Spleen (tissue), 11 donors: ENCODE results near the gene PLEKHA1. TPM values are rescaled to one million over a fixed set of nuclear protein-coding genes. Genes with fewer than 3 reads are reported as not detected.

Source experiments
- DNase-seq: peaks from one replicate; pipeline ENCODE4 v3.0.0-alpha.2; 2020
- H3K27ac ChIP-seq, 8 donors: fragments of 200-600 bp; sonication (generic) in 7 of 8; 1 replicate in 4 of 8; 2 replicates in 4 of 8; pipeline versions ENCODE4 v1.5.0 to v1.8.0; 2016 to 2021; ENCODE audit warnings: inconsistent platforms in 4 of 8, mild to moderate bottlenecking in 4 of 8, moderate library complexity in 1 of 8
- H3K27me3 ChIP-seq, 7 donors: fragments of 200-600 bp; sonication (generic) in 6 of 7; replicated peaks in 1 of 7; 1 replicate in 4 of 7; 2 replicates in 3 of 7; pipeline versions ENCODE4 v1.5.0 to v1.8.0; 2016 to 2021; ENCODE audit warnings: inconsistent platforms in 3 of 7, mild to moderate bottlenecking in 1 of 7
- H3K36me3 ChIP-seq, 6 donors: fragments of 200-600 bp; sonication (generic) in 5 of 6; 1 replicate in 4 of 6; 2 replicates in 2 of 6; pipeline versions ENCODE4 v1.5.0 to v1.8.0; 2016 to 2021; ENCODE audit warnings: inconsistent platforms in 2 of 6
- H3K4me1 ChIP-seq, 6 donors: fragments of 200-600 bp; sonication (generic) in 5 of 6; 1 replicate in 3 of 6; 2 replicates in 3 of 6; pipeline versions ENCODE4 v1.5.0 to v1.8.0; 2016 to 2021; ENCODE audit warnings: inconsistent platforms in 3 of 6
- H3K4me3 ChIP-seq, 8 donors: fragments of 200-600 bp; sonication (generic) in 7 of 8; 1 replicate in 4 of 8; 2 replicates in 4 of 8; pipeline versions ENCODE4 v1.5.0 to v1.8.0; 2016 to 2021; ENCODE audit warnings: inconsistent platforms in 4 of 8, mild to moderate bottlenecking in 4 of 8, moderate library complexity in 2 of 8
- H3K9me3 ChIP-seq, 8 donors: fragments of 200-600 bp; sonication (generic) in 7 of 8; 1 replicate in 4 of 8; 2 replicates in 4 of 8; pipeline versions ENCODE4 v1.5.0 to v1.8.0; 2016 to 2021; ENCODE audit warnings: inconsistent platforms in 4 of 8
- CTCF ChIP-seq, 11 experiments: fragments of 200-600 bp in 7 of 11; fragments of 450-650 bp in 4 of 11; sonication (generic) in 4 of 11; IDR thresholded peaks in 8 of 11; conservative IDR thresholded peaks in 3 of 11; 1 replicate in 7 of 11; 2 replicates in 4 of 11; pipeline versions ENCODE4 v1.4.0 to v1.8.0; 2016 to 2021; ENCODE audit warnings: antibody characterized with exemption in 11 of 11, inconsistent platforms in 4 of 11, mild to moderate bottlenecking in 1 of 11
- POLR2A ChIP-seq, 3 donors: fragments of 450-650 bp; IDR thresholded peaks; one replicate each; pipeline ENCODE4 v1.5.1; 2017; ENCODE audit warnings: antibody characterized with exemption in 3 of 3, mild to moderate bottlenecking in 1 of 3
- POLR2AphosphoS5 ChIP-seq, 3 donors: sonication (generic); formaldehyde crosslinking; IDR thresholded peaks; one replicate each; pipeline ENCODE4 v1.5.1; 2017; ENCODE audit warnings: antibody characterized with exemption in 3 of 3
- WGBS, 5 donors: extraction: QIAGEN DNeasy Blood & Tissue Kit in 3 of 5; methylation state at CpG; one replicate each; pipeline versions ENCODE4 v1.1.5 to v1.1.7; 2013 to 2018; 5-methylcytosine and 5-hydroxymethylcytosine counted together
- intact Hi-C: fragments of 100-400 bp; cut with DNase I; formaldehyde crosslinking; loops from one replicate; pipeline ENCODE4 v1.15.0; 2023; ENCODE audit warnings: low total_unique reads
- polyA plus RNA-seq, 3 donors: library from polyadenylated mRNA; stranded (reverse); fragments of 200-250 nt; gene quantifications; one replicate each; pipeline ENCODE4 v1.2.1, GENCODE V29; 2013
- total RNA-seq, 7 donors: library from RNA; depleted of rRNA in 3 of 7; stranded (reverse); fragments of >200 nt in 3 of 7; fragmentation: NEBNext Ultra II Directional in 4 of 7; extraction: Animal tissue kit (Norgen Biotek cat#: 25700) in 4 of 7; gene quantifications; one replicate each; pipeline versions ENCODE4 v1.1.0 to v1.2.1, GENCODE V29; 2016 to 2021
- donor health status: healthy with polysubstance abuse.
- donor health status: DM: no; HTN: no; CAD: no; lungs with moderate emphysema.
- donor health status: DM: no; HTN: no; CAD: no.
- donor health status: Bipolar disorder and iron deficiency.
- donor health status: healthy.
- donor health status: DM: no; HTN: no; CAD: no.
- donor health status: DM: yes; HTN: yes; CAD: no.

Gene PLEKHA1
- total and polyA plus RNA-seq, 10 donors = 7.9 to 31.1 (median 22.1) TPM

- DNase-seq = no peak
- TF ChIP-seq POLR2A (IDR thresholded peaks at IDR 0.05) (no peak), CTCF (IDR thresholded peaks at IDR 0.05 in 8 of 11, conservative IDR thresholded peaks at IDR 0.05 in 3 of 11) (no peak), POLR2AphosphoS5 (IDR thresholded peaks at IDR 0.05) (peak in 1 of 3 donors; percentile 28)
- intact Hi-C loops = no loop called here
- 48 to 64% (median 57%) methylated on average over 5 of the region's 5 CpGs for WGBS, 5 donors
- H3K27ac ChIP-seq = peak overlapping the region in 4 of 8 donors; percentile 2 to 56 (median 22)
- H3K4me3 ChIP-seq = no peak overlapping the region
- no peaks in the 10 kb centered on the region for H3K9me3 ChIP-seq
- peaks cover 5 to 99% (median 17%) of the 10 kb centered on the region in 6 donors for H3K4me1 ChIP-seq
- no peaks in the 10 kb centered on the region for H3K27me3 ChIP-seq
- peaks cover 0 to 52% (median 2%) of the 10 kb centered on the region in 6 donors for H3K36me3 ChIP-seq
Measured at GRCh38 chr10:122422266-122422989, 47.9 kb downstream of the PLEKHA1 start.

GRCh38 chr10:122424059-122424458 lies 49.6 kb downstream of the PLEKHA1 start:
- Histone ChIP-seq H3K4me1 (peaks cover 5 to 90% (median 9%) of the 10 kb centered on the region in 6 donors), H3K36me3 (peaks cover 0 to 56% (median 3%) of the 10 kb centered on the region in 6 donors), H3K27me3 (no peaks in the 10 kb centered on the region), H3K27ac (peak overlapping the region in 1 of 8 donors; percentile 0), H3K4me3 (no peak overlapping the region), H3K9me3 (no peaks in the 10 kb centered on the region)
- no peak for TF ChIP-seq POLR2A (IDR thresholded peaks at IDR 0.05)
- no peak for TF ChIP-seq POLR2AphosphoS5 (IDR thresholded peaks at IDR 0.05)
- no peak for TF ChIP-seq CTCF (IDR thresholded peaks at IDR 0.05 in 8 of 11, conservative IDR thresholded peaks at IDR 0.05 in 3 of 11)
- 91 to 95% (median 95%) methylated on average over 2 of the region's 2 CpGs for WGBS, 5 donors
- DNase-seq = no peak
- intact Hi-C loops = no loop called here

- no peak for DNase-seq
- Histone ChIP-seq H3K27me3 (no peaks in the 10 kb centered on the region), H3K9me3 (no peaks in the 10 kb centered on the region), H3K4me1 (peaks cover 0 to 62% (median 6%) of the 10 kb centered on the region in 6 donors), H3K36me3 (peaks cover 0 to 62% (median 7%) of the 10 kb centered on the region in 6 donors), H3K4me3 (no peak overlapping the region), H3K27ac (peak overlapping the region in 2 of 8 donors; percentile 2 to 25)
- intact Hi-C loops = no loop called here
- TF ChIP-seq CTCF (IDR thresholded peaks at IDR 0.05 in 8 of 11, conservative IDR thresholded peaks at IDR 0.05 in 3 of 11) = no peak
- TF ChIP-seq POLR2AphosphoS5 (IDR thresholded peaks at IDR 0.05) = no peak
- no peak for TF ChIP-seq POLR2A (IDR thresholded peaks at IDR 0.05)
- 93 to 99% (median 94%) methylated on average over 6 of the region's 6 CpGs for WGBS, 5 donors
Measured at GRCh38 chr10:122426829-122427228, 52.3 kb downstream of the PLEKHA1 start.

GRCh38 chr10:122427280-122427679 lies 52.8 kb downstream of the PLEKHA1 start:
- Histone ChIP-seq H3K27ac (peak overlapping the region in 2 of 8 donors; percentile 25 to 45), H3K4me3 (no peak overlapping the region), H3K27me3 (no peaks in the 10 kb centered on the region), H3K4me1 (peaks cover 0 to 58% (median 3%) of the 10 kb centered on the region in 6 donors), H3K9me3 (no peaks in the 10 kb centered on the region), H3K36me3 (peaks cover 0 to 67% (median 7%) of the 10 kb centered on the region in 6 donors)
- no peak for DNase-seq
- intact Hi-C loops = no loop called here
- WGBS, 5 donors = 37 to 51% (median 40%) methylated on average over 2 of the region's 2 CpGs
- TF ChIP-seq CTCF (IDR thresholded peaks at IDR 0.05 in 8 of 11, conservative IDR thresholded peaks at IDR 0.05 in 3 of 11) = no peak
- TF ChIP-seq POLR2AphosphoS5 (IDR thresholded peaks at IDR 0.05) = no peak
- TF ChIP-seq POLR2A (IDR thresholded peaks at IDR 0.05) = no peak
